KMS-11 (cell line): Measurements from ENCODE around the gene UPB1.

Experiments
- H2AFZ ChIP-seq: fragments of 200-600 bp; sonication (generic); 2 replicates; pipeline ENCODE4 v1.6.1; 2016; ENCODE audit warnings: antibody characterized with exemption, mixed run types, low read depth
- H3K27ac ChIP-seq: fragments of 200-600 bp; sonication (generic); 2 replicates; pipeline ENCODE4 v1.6.1; 2016; ENCODE audit warnings: mild to moderate bottlenecking, mixed run types
- H3K27me3 ChIP-seq: fragments of 200-600 bp; sonication (generic); 2 replicates; pipeline ENCODE4 v1.6.1; 2017; ENCODE audit warnings: mild to moderate bottlenecking, low read depth, mixed run types, moderate library complexity; ENCODE audit not compliant: insufficient read depth
- H3K36me3 ChIP-seq: fragments of 200-600 bp; sonication (generic); 2 replicates; pipeline ENCODE4 v1.6.1; 2017; ENCODE audit warnings: mild to moderate bottlenecking, mixed run types; ENCODE audit not compliant: insufficient read depth
- H3K4me1 ChIP-seq: fragments of 200-600 bp; sonication (generic); 2 replicates; pipeline ENCODE4 v1.6.1; 2016; ENCODE audit warnings: mild to moderate bottlenecking, low read depth, mixed run types; ENCODE audit not compliant: poor library complexity, severe bottlenecking
- H3K4me2 ChIP-seq: fragments of 200-600 bp; sonication (generic); 2 replicates; pipeline ENCODE4 v1.7.0; 2016; ENCODE audit warnings: mild to moderate bottlenecking, mixed run types
- H3K4me3 ChIP-seq: fragments of 200-600 bp; sonication (generic); IDR thresholded peaks from 2 replicates; pipeline ENCODE4 v1.6.1; 2017; ENCODE audit warnings: low read depth, low read length, mixed read lengths; ENCODE audit not compliant: insufficient read depth
- H3K79me2 ChIP-seq: fragments of 200-600 bp; sonication (generic); 2 replicates; pipeline ENCODE4 v1.6.1; 2016; ENCODE audit warnings: low read depth, mixed run types; ENCODE audit not compliant: insufficient read depth
- H3K9ac ChIP-seq: fragments of 200-600 bp; sonication (generic); 2 replicates; pipeline ENCODE4 v1.6.1; 2016; ENCODE audit warnings: mild to moderate bottlenecking, mixed run types
- H4K20me1 ChIP-seq: fragments of 200-600 bp; sonication (generic); 2 replicates; pipeline ENCODE4 v1.6.1; 2016; ENCODE audit warnings: mild to moderate bottlenecking, mixed run types; ENCODE audit not compliant: insufficient read depth
- TF ChIP-seq, protein P1 (sequence below): fragments of 200-600 bp; sonication (generic); conservative IDR thresholded peaks from 2 replicates; pipeline ENCODE4 v1.6.1; 2017; ENCODE audit warnings: low read depth, mild to moderate bottlenecking, antibody characterized with exemption, low read length, moderate library complexity, mixed read lengths

UPB1 gene

DNA sequence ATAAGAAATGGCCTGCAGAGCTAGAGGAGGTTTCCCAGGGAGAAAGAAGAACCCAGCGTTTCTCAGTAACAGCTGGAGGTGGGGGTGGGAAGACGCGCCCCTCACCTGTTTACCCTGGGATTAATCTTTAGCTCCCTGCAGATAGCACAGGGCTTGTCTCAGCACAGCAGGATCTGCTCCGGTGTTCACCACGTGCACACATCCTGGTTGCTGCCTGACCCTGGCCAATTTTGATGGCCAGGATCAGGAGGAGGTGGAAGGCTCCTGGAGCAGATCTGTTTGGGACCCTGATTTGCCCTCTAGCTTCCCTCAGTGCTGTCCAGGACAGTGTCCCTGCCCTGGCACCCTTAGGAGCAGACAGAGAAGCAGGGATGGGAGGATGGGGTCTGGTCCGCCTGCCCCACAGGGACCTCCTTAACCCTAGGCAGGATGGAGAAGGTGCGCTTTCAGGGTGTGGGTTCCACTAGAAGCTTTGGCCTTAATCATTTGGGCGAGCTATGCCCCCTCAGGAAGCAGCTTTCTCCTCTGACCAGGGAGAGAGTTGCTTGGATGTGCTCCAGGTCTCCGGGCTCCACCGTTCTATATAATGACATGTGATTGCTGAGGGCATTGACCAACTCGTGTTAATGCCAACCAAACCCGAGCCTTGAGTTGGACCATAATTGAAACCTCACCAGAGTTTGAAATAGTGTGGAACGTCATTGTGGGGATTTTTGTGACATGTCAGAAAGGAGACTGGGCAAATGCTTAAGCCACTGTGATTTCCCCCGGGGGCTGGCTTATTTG lies 19.3 kb downstream of the UPB1 start:
- no peak overlapping the region for H3K4me2 ChIP-seq
- H3K27ac ChIP-seq: no peak overlapping the region
- no peak overlapping the region for H3K4me3 ChIP-seq
- H3K27me3 ChIP-seq: no peaks in the 10 kb centered on the region
- H3K36me3 ChIP-seq: no peaks in the 10 kb centered on the region
- H3K4me1 ChIP-seq: peaks cover 29% of the 10 kb centered on the region
- TF ChIP-seq, protein P1, sequence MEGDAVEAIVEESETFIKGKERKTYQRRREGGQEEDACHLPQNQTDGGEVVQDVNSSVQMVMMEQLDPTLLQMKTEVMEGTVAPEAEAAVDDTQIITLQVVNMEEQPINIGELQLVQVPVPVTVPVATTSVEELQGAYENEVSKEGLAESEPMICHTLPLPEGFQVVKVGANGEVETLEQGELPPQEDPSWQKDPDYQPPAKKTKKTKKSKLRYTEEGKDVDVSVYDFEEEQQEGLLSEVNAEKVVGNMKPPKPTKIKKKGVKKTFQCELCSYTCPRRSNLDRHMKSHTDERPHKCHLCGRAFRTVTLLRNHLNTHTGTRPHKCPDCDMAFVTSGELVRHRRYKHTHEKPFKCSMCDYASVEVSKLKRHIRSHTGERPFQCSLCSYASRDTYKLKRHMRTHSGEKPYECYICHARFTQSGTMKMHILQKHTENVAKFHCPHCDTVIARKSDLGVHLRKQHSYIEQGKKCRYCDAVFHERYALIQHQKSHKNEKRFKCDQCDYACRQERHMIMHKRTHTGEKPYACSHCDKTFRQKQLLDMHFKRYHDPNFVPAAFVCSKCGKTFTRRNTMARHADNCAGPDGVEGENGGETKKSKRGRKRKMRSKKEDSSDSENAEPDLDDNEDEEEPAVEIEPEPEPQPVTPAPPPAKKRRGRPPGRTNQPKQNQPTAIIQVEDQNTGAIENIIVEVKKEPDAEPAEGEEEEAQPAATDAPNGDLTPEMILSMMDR: no peak
- H2AFZ ChIP-seq: no peak overlapping the region
- H3K79me2 ChIP-seq: no peaks in the 10 kb centered on the region
- H4K20me1 ChIP-seq: no peaks in the 10 kb centered on the region
- no peak overlapping the region for H3K9ac ChIP-seq

DNA sequence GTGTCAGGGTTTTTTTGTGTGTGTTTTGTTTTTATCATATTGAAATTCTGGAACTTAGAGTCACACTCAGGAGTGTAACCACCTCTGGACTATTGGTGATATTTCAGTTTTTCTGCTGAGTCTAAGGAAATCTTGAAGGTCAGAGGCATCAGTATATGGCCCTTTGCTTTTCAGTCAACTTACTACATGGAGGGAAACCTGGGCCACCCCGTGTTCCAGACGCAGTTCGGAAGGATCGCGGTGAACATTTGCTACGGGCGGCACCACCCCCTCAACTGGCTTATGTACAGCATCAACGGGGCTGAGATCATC lies 19.9 kb downstream of the UPB1 start:
- Histone ChIP-seq H3K36me3 (no peaks in the 10 kb centered on the region), H3K27me3 (no peaks in the 10 kb centered on the region), H2AFZ (no peak overlapping the region), H3K79me2 (no peaks in the 10 kb centered on the region), H3K4me1 (peaks cover 29% of the 10 kb centered on the region), H3K9ac (no peak overlapping the region), H3K4me3 (no peak overlapping the region), H3K4me2 (no peak overlapping the region), H4K20me1 (no peaks in the 10 kb centered on the region), H3K27ac (no peak overlapping the region)
- TF ChIP-seq, protein P1: no peak

DNA sequence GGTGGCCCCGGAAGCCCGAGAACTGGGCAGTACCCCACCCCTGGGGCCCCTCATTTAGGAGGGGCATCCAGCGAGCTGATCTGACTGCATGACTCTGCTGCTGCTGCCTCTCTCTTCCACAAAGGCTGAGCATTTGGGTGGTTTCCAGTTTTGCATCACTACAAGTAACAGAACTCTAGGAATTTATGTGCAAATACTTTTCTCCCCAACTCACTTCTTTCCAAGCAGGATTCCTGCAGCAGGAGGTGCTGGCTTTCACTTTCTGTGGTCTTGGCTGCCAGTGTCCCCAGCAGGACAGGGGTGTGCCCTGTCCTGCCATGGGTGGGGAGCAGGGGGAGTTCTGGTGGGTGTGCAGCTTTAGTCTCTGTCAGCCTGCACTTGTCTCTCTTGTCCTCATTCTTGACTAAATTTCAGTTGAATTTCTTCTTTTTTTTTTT lies 21.2 kb downstream of the UPB1 start:
- Histone ChIP-seq H3K79me2 (no peaks in the 10 kb centered on the region), H4K20me1 (no peaks in the 10 kb centered on the region), H3K4me2 (no peak overlapping the region), H3K9ac (no peak overlapping the region), H3K4me3 (no peak overlapping the region), H3K36me3 (no peaks in the 10 kb centered on the region), H3K4me1 (peaks cover 19% of the 10 kb centered on the region), H3K27ac (no peak overlapping the region), H3K27me3 (no peaks in the 10 kb centered on the region), H2AFZ (no peak overlapping the region)
- TF ChIP-seq, protein P1: no peak

DNA sequence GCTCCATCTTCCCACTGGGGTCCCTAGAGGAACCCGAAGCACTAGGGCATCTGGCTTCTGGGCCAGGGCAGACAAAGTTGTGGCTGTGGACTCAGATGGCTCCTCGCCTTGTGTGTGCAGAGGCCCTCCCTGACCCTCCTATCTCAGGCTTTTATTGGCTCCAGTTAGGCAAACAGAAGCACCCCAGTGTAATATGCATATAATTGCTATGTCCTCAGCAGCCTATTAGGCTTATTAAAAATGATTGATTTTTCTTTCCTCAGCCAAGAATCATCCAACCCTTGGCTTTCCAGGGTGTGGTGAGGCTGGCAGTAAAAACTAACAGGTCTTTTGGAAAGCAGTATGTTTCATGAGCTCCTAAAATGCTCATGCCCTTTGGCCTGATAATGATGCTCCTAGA lies 22.3 kb downstream of the UPB1 start:
- no peak overlapping the region for H3K9ac ChIP-seq
- no peaks in the 10 kb centered on the region for H3K79me2 ChIP-seq
- H3K4me1 ChIP-seq: peaks cover 13% of the 10 kb centered on the region
- no peaks in the 10 kb centered on the region for H3K36me3 ChIP-seq
- H3K27me3 ChIP-seq: no peaks in the 10 kb centered on the region
- H3K4me3 ChIP-seq: no peak overlapping the region
- TF ChIP-seq, protein P1: no peak
- no peak overlapping the region for H2AFZ ChIP-seq
- H4K20me1 ChIP-seq: no peaks in the 10 kb centered on the region
- H3K4me2 ChIP-seq: no peak overlapping the region
- H3K27ac ChIP-seq: no peak overlapping the region
